ENCODE data around the gene TMEM190.

TMEM190 gene

GRCh38 chr19:55372316-55373081 is 4.1 kb upstream of the TMEM190 start:
- no peak for DNase-seq

- DNase-seq = no peak
Measured at GRCh38 chr19:55373306-55373992, 3.2 kb upstream of the TMEM190 start.

- no peak for DNase-seq
Measured at GRCh38 chr19:55373993-55374757, 2.5 kb upstream of the TMEM190 start.

GRCh38 chr19:55377356-55378131 is 918 bp downstream of the TMEM190 start:
- no peak for DNase-seq

- DNase-seq = no peak
Measured at GRCh38 chr19:55379174-55379573, 2.5 kb downstream of the TMEM190 start.

- DNase-seq = no peak
Measured at GRCh38 chr19:55382013-55382412, 5.4 kb downstream of the TMEM190 start.

GRCh38 chr19:55382522-55383054 is 6.0 kb downstream of the TMEM190 start:
- no peak for DNase-seq

GRCh38 chr19:55383279-55384130 is 6.9 kb downstream of the TMEM190 start:
- DNase-seq = peak; percentile 67

GRCh38 chr19:55384131-55384919 is 7.7 kb downstream of the TMEM190 start, which contains the start of gene TMEM238:
TMEM238 (minus strand) TSS chr19:55384292; CDS start chr19:55384259, 33 bp downstream.
- DNase-seq = peak; percentile 62

GRCh38 chr19:55384920-55385723 is 8.5 kb downstream of the TMEM190 start:
- DNase-seq = peak; percentile 98

- peak; percentile 99 for DNase-seq
Measured at GRCh38 chr19:55385724-55386492, 9.3 kb downstream of the TMEM190 start, which contains the start of gene RPL28. RPL28 (plus strand) TSS chr19:55385932; CDS start chr19:55386358, 426 bp downstream.

- DNase-seq = no peak
Measured at GRCh38 chr19:55386493-55386971, 9.9 kb downstream of the TMEM190 start.

GRCh38 chr19:55387736-55388497 is 11.3 kb downstream of the TMEM190 start:
- no peak for DNase-seq

- no peak for DNase-seq
Measured at GRCh38 chr19:55389386-55390317, 13.0 kb downstream of the TMEM190 start.

- no peak for DNase-seq
Measured at GRCh38 chr19:55390461-55390880, 13.8 kb downstream of the TMEM190 start.

- DNase-seq = no peak
Measured at GRCh38 chr19:55391191-55391670, 14.6 kb downstream of the TMEM190 start.

Measured in activated CD4-positive, alpha-beta T cell treated with anti-CD3 and anti-CD28 coated beads, Interleukin-10, Interleukin-2, amounts not matched to agents 100 ng/mL and 50 ng/mL, durations not matched to agents 16 hours and 8 hours (primary cell).